ENCODE data around the gene TRPM4.

DNA sequence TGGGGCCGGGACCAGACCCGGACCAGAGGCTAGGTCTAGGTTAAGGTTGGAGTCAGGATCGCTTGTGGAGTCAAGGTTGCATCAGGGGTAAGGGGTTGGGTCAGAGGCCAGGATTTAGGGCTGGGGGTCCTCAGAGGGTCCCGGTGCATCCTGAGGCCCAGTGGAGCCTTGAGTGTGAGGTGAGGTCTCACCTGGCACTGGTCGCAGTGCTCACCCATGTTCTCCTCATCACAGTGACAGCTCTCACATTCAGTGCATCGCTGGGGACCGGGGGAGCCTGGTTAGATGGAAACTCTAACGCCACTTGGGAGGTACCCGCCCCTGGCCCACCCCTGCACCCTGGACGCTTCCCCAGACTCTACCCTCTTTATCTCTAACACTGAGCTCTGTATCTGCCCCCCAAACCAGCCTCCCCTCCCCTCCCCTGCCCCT, 5.5 kb upstream of the TRPM4 start:
- TF ChIP-seq POLR2A (IDR thresholded peaks at IDR 0.05): no peak
- TF ChIP-seq, protein P1, sequence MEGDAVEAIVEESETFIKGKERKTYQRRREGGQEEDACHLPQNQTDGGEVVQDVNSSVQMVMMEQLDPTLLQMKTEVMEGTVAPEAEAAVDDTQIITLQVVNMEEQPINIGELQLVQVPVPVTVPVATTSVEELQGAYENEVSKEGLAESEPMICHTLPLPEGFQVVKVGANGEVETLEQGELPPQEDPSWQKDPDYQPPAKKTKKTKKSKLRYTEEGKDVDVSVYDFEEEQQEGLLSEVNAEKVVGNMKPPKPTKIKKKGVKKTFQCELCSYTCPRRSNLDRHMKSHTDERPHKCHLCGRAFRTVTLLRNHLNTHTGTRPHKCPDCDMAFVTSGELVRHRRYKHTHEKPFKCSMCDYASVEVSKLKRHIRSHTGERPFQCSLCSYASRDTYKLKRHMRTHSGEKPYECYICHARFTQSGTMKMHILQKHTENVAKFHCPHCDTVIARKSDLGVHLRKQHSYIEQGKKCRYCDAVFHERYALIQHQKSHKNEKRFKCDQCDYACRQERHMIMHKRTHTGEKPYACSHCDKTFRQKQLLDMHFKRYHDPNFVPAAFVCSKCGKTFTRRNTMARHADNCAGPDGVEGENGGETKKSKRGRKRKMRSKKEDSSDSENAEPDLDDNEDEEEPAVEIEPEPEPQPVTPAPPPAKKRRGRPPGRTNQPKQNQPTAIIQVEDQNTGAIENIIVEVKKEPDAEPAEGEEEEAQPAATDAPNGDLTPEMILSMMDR (IDR thresholded peaks at IDR 0.05): no peak
